GM19351 (cell line): ENCODE data around the gene TREM2.
"Not testable (repeated sequence)": the region's sequence is repeated elsewhere in the genome, so short reads cannot be mapped to it uniquely, and the experiment has no call there.

Experiments used
- ATAC-seq: cut with Tn5 transposase; IDR thresholded peaks from one replicate; pipeline ENCODE4 v1.9.1; 2021; ENCODE audit warnings: mild to moderate bottlenecking, moderate library complexity; ENCODE audit not compliant: unreplicated experiment

TREM2 gene

DNA sequence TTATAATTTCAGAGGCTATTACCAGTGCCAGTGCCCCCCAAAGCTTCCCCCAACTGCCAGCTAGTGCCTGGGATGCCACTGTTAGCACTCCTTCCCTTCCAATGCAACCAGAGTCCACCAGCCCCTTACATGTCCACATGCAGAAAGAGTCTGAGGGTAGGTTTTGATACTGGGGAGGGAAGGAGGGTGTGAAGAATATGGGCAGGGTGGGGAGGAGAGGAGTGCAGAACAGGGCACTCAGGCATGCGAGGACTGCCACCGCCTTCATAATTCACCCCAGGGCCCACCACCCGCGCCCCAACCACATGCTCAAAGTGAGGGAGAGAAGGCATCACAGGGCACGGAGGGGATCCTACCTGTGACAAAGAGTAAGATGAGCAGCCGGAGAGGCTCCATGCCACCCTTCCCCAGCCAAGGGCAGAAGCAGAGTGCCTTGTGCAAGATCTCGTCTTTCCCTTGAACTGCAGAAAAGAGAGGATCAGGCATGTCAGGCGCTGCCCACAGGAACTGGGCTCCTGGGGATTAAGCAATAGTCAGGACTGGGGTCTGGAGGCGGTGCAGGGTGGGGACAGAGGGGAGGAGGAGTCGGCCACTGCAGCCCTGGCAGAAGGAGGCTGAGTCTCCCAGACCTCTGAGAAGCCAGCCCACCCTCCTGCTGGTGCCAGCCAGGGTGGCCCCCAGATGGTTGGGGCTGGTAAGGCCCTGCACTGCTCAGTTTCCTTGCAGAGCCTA, at the start of gene TREM2:
Gene TREM2, minus strand, starts transcription at position 430 of the 732 bp plus-strand sequence. Its CDS starts 34 bp downstream, at position 396.
- no peak for ATAC-seq

DNA sequence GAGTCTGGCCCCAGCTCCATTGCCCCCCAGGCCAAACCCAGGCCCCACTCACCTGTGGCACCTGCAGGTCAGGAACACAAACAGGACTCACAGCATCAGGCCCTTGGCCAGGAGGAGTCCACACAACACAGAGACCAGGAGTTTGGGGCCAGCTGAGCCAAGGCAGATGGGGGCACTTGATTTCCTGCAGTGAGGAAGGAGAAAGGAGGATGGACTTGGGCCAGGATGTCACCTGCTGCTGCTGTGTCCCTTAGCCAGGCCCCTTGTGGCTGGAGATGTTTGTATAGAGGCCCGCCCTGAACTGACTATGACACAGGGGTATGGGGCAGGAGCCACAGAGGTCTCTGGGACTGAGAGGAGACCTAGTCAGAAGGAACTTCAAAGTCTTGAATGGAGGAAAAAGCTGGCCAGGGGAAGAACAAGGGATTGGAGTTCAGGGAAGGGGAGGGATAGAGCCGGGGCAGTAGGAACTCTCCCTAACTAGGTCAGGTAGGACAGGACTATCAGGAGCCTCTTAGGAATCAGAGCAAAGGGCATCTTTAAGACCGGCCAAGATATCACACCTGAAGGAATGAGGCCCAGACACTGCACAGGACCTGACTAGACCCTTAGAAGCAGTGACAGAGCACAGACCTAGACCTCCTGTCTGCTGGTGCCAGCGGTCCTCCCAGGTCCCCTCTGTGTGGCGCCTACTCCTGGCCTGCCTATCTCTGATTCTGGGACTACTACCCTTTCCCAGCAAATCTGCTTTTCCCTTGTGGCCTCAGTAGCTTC, 46.8 kb upstream of the TREM2 start:
- no peak for ATAC-seq

DNA sequence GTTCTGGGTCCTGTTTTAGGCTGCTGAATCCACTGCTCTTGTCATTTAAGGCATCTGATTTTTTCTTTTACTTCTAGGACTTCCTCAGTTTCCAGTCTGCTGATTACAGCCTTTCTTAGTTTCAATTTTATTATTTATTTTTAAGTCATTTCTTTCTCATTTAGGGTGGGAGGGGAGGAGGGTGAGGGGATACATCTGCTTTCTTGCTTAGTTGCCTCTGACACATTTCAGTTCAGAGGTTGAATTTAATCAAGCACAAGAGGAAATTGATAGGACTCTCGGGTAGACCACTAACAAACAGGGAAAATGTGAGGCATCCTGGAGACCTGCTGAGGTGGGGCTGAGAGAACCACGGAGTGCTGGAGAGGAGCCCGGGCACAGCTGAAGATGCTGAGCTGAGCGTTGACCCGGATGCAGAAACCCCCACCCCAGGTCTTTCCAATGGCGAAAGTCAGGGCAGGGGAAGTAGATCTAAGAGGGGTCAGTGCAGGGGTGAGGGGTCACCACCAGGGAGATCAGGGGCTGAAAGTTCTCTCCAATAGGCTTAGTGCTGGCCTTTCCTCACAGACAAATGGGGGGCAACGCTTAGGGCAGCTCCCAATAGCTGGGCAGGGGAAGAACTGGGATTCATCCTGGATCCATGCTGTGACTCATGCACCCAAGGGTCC, 45.7 kb upstream of the TREM2 start:
- no peak for ATAC-seq

DNA sequence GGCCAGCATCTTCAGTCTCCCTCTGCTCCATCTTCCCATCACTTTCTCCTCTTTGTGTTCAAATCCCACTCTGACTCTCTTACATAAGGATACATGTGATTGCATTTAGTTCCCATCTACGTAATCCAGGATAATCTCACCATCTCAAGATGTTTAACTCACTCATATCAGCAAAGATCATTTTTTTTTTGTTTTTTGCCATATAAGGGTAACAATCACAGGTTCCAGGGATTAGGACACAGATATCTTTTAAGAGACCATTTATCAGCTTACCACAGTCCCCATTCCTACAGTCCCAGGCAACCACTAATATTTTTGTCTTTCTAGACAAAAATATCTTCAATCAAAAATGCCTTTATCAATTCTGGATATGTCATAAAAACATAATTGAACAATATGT, 41.2 kb upstream of the TREM2 start:
- no peak for ATAC-seq

DNA sequence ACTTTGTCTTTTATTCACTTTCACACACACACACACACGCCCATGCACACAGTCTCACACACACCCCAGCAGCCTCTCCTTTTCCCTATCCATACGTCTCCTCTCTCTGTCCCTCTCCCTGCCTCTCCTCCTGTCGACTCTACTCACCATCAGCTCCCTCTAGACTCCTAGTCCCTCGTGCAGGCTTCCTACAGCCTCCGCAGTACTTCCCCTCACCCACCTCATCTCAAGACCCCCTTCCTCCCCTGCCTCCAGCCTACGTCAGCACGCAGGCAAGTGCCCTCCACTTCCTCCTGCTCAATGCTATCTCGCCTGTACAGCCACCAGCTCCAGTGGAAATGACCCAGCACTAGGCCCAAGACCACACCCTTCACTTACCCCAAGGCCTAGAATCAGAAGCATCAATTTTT, 38.9 kb upstream of the TREM2 start:
- no peak for ATAC-seq

DNA sequence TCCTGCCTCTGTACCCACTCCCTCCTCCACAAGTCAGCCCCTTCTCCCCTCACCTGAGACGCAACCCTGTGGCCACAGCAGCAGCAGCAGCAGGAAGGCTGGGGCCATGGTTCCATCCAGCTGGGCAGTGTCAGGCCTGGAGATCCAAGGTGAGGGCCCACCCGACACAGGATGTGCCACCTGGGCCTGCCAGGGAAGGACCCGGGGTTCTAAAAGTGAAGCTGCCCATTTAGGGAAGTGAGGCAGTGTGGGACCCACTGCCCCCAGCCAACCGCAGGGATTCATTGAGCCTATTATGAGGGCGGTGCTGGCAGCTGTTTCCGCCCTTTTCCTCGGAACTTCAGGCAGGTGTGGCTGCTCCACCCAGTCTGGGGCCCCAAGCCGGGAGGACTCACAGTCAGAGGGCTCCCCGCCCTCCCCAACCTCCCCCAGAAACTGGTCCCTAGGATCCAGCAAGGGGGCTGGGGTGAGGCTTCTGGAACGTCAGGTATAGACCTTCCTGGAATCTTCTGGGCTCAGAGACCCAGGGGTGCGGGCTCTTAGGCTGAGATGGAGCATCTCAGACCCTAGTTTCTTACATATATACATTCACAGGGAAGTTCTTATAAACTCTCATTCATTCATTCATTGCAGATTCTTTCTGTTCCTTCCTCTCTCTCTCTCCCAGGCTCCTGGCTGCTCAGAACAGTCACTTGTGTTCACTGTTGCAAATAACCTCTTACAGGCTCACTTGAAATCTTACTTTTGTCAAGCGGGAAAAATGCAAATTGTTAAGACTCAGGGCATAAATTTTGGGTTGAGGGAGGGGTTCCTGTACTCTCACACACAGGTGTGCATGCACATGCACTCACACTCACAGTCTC, 38.2 kb upstream of the TREM2 start, which contains the start of gene TREML2:
Gene TREML2, minus strand, starts transcription at position 249 of the 863 bp plus-strand sequence. Its CDS starts 141 bp downstream, at position 108.
- peak; percentile 26 for ATAC-seq

DNA sequence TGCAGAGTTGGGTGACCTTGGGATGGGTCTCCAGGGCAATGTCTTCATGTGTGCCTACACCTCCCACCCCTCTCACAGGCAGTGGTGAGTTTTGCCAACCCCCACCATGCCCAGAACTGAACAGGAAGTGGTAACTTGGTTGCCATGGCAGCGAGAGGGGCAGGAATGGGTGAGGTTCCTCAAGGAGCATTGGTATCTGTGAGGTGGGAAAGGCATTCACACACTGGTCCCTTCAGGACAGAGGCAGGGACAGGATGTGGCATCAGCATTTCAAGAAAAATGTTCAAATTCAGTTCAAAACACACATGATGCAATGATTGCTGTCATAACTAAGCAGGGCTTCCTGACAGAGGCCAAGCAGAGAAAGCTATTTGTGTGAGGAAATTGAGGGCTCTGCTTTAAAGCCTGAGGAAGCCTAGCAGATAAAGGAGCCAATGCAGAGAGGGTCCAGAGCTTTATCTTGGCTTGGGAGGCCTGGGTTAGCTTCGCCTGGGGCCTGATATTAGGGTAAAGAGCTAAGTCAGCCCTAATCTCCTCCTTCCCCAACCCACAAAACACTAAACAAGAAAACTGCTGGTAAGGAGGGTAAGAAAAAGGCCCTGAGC, 37.5 kb upstream of the TREM2 start:
- ATAC-seq = peak; percentile 30

DNA sequence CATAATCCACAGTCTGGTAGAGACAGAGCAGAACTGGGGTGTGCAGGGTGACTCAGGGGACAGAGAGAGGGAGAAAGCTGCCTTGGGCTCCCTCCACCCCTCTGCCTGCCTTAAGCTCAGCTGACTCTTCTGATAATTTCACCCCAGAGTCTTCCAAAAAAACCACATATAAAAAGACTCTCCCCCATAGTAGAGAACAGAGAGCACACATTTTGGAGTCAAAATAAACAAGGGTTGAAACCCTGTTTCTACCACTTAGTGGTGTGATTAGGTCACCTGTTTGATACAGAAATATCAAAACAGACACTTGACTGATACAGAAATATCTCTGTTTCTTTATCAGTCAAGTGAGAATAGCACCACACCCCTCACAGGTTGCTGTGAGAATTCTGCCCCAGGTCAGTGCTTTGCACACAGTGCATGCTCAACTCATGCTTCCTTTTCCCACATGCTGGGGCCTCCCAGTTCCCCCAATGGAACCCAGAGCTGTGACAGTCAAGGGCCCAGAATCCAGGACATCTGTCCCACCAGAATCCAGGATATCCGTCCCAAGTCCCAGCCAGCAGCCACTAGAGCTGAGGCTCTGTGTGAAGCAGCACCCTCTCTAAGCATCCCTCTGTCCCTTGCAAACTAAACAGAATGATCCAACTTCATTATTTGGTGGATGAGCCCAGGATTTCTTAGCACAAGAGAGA, 36.8 kb upstream of the TREM2 start:
- peak; percentile 64 for ATAC-seq

DNA sequence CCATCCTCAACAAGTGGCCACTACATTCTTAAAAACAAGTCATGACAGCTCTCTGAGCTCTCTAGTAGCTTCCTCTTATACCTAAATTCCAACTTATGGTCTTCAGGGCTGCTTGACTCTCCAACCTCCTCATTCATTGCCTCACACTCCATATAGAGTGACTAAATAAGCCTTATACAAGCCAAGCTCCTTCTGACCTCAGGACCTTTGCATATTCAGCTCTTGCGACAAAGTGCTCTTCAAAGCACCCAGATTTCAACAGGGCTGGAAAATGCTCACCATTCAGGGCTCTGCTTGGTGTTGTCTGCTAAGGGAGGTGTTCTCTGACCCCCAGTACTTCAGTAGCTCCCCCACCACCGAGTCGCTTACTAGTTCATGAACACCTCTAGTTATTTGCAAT, 34.3 kb upstream of the TREM2 start:
- no peak for ATAC-seq

DNA sequence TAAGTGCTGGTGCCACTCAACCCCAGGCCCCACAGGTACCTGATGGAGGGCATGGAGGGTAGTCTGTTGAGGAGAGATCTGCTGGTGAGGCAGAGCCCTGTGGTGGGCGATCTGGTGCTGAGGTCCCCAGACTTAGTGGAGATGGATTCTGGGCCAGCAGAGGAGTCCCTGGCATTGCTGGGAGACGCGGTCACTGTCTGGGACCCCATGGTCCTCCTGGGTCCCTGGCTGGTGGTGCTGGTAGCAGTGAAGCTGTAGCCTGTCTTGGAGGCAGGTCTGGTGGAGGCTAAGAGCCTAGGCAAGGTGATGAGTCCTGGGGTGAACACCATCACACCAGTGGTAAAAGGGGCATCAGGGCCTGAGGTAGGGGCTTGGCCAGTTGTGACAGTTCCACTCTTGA, 31.5 kb upstream of the TREM2 start:
- no peak for ATAC-seq

DNA sequence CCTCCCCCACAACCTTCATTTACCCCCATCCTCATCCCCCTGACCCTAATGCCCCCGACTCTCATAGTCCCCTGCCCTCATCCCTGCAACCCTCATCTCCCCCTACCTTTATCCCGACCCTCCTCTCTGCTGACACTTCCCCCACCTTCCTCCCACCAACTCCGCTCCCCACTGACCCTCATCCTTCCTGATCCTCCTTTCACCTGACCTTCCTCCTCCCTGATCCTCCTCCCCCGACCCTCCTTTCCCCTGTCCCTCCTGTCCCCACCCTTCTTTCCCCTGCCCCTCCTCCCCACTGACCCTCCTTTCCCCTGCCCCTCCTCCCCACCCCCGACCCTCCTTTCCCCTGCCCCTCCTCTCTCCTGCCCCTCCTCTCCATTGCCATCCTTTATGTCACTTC, 31.0 kb upstream of the TREM2 start:
- ATAC-seq = no peak

DNA sequence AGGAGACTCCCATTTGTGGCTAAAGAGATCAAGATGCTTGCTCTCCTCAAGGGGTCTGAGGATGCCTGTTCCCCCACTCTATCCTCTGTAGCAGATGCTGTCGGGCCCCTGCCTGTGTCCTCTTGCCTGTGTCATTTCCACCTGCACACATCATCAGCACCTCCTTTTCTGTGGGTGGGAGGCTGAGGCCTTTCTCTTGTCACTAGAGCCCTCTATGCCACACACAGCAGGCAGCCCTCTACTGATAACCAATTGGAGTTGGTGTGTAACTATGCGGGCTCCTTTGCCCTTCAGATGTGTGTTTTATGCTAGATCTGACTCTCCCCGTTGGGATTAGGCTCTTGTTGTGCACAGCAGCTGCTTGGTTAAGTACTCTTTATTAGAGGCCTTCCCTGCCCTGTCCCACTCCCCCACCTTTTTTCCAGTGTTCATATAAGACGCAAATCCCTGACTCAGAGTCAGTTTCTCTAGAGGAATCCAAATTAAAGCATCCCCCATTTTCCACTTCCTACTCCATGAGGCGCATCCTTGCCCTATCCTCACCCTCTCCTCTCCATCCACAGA, 30.3 kb upstream of the TREM2 start:
- no peak for ATAC-seq

DNA sequence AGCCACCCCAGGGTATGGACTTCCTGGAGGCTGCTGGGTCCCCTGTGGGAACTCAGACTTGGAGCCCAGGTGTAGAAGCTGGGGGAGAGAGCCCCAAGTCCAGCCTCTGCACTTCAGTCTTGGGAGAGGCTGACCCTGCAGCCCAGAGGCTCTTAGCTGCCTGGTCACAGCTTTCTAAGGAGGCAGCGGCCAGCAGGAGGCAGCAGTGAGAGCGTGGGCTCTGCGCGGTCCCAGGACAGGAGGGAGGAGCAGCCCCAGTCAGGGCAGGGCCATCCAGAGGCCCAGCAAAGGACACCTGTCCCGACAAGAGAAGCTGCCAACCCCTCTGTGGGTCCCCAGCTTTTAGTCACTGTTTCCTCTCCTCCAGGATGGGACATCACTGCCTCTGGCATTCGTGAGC, 28.7 kb upstream of the TREM2 start:
- no peak for ATAC-seq

DNA sequence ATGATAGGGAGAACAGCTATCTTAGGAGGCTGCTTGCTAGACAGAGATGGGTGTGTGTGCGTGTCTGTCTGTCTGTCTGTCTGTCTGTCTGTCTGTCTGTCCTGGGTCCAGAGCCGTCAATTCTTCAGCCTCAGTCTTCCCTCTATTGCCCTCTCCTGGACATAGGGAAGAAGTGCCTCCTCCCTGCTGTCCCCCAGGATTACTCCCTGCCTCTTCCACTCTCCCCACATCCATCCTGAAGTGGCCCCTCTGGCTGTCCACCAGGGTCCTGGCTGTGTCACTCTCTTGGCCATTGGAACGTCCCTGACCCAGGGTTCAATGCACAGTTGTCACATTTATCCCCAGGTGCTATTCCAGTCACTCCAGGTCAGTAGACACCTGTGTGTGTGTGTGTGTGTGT, 27.9 kb upstream of the TREM2 start:
- ATAC-seq = no peak

DNA sequence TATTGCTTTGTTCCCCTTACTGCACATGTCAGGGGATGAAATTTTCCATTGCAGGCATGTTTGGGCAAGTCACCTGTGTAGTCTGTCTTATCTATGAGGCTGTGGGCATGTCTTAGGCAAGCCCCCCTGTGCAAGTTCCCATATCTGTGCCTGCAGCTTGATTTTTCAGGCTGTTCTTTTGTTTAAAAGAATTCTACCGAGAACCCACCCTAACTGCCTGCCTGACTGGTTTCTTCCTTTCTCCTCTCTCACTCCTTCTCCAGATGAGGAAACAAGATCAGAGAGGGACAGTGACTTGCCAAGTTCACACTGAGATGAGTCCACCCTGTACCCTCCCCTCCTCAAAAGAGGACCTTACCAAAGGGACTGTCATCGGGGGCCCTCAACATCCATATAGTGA, 27.1 kb upstream of the TREM2 start:
- no peak for ATAC-seq

DNA sequence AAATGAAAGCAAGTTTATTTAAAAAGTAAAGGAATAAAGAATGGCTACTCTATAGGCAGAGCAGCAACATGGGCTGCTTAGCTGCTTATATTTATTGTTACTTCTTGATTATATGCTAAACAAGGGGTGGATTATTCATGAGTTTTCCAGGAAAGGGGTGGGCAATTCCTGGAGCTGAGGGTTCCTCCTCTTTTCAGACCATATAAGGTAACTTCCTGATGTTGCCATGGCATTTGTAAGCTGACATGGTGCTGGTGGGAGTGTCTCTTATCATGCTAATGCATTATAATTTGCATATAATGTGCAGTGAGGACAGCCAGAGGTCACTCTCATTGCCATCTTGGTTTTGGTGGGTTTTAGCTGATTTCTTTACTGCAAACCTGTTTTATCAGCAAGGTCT, 26.1 kb upstream of the TREM2 start:
- not testable (repeated sequence) for ATAC-seq

DNA sequence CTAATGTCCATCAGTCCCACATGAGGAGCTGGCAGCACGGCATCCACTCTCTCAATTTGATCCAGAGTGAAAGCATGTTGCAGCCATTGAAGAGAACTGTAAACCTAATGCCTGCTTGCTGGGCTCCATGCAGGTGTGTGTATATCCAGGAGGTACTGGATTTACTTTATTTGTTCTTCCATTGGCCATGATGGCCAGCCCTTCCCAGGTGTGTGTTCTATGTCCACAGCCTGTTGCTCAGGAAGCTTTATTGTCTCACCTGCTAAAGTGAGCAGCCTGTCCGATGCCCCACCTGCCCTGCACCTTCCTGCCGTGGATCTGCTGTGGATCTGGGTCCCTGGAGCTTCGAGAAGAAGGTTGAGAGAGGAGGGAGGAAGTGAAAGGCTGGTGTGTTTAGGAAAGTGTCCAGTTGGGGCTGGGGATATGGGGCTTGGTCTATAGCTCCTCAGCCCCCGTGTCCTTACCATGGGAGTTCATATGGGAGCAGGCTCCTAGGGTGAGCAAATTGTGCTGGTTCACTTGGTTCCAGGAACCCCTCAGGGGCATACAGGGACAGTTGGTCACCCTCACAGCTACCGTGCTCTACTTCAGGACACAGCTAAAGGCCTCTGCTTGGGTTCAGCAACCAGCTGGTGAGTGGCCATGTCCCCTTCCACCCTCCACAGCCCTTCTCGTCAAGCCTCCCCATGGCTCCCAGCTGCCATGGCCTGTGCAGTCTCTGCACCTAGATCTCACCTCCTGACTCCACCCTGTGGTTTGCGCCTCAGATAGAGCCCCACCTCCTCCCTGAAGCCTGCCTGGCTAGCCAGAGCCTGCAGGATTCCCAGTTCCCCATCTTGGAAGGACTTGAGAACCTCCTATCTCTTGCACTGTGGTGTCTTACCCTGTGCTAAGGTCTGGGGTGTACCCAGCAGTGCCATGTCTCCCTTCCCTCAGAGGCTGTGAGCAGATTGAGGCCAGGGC, 25.3 kb upstream of the TREM2 start:
- ATAC-seq = no peak

DNA sequence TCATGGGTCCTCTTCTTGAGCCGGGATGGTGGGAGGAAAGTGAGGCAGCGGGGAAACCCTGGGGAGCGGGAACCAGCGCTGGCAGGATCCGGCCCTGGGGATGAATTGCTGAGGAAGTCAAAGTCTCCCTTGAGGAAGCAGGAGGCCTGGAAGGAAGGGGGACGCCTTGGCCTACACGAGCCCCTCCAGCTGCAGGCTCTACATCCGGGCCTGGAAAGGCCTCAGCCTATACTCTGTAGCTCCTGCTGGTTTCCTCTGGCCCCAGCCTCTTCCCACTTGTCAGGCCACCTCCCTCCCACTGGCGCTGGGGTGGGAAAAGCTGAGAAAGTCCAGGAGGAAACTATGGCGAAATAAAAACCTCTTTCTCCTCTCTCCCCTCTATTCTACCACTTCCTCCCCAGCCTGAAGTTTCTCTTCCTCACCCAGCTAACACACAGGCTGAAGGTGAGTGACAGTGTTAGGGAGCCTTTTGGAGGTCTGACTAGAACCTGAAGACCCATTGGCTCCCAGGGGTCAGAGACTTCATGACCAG, 23.2 kb upstream of the TREM2 start:
- ATAC-seq = no peak
